GM20000 (cell line): Measurements from ENCODE around the gene TRABD.
"Not testable (repeated sequence)": the region's sequence is repeated elsewhere in the genome, so short reads cannot be mapped to it uniquely, and the experiment has no call there.

Source experiments
- DNase-seq: peaks from one replicate; pipeline ENCODE4 v3.0.0; 2012; ENCODE audit warnings: low spot score
- CTCF ChIP-seq: IDR thresholded peaks from 2 replicates; pipeline ENCODE4 v1.5.1; 2012; ENCODE audit warnings: mild to moderate bottlenecking, control low read depth; ENCODE audit errors: extremely low read depth, missing control alignments

The TRABD gene

GRCh38 chr22:50157709-50158375 lies 27.9 kb upstream of the TRABD start:
- TF ChIP-seq CTCF: no peak
- DNase-seq: no peak

DNA sequence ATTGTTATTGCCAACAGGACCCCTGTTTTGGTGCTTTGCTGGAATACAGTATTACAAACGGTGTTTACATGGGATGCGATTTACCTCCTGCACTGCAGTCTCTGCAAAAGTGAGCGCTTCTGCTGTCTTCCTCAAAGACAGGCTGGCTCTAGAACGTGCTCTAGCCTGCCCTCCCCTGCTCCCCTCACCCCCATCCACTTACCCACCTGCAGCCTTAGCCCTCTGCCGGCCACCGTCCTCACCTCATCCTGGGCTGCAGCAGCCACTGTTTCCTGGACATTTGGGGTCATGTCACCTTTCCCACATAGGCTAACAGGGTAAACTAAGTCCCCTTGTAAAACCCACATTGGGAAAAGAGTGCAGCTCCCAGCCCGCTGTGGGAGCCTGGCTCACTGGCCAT lies 24.8 kb upstream of the TRABD start:
- no peak for DNase-seq
- no peak for TF ChIP-seq CTCF

GRCh38 chr22:50161508-50162390 lies 24.0 kb upstream of the TRABD start:
- no peak for DNase-seq
- no peak for TF ChIP-seq CTCF

GRCh38 chr22:50162391-50162956 lies 23.2 kb upstream of the TRABD start:
- no peak for TF ChIP-seq CTCF
- DNase-seq: no peak

GRCh38 chr22:50165436-50166123 lies 20.1 kb upstream of the TRABD start:
- TF ChIP-seq CTCF: no peak
- no peak for DNase-seq

DNA sequence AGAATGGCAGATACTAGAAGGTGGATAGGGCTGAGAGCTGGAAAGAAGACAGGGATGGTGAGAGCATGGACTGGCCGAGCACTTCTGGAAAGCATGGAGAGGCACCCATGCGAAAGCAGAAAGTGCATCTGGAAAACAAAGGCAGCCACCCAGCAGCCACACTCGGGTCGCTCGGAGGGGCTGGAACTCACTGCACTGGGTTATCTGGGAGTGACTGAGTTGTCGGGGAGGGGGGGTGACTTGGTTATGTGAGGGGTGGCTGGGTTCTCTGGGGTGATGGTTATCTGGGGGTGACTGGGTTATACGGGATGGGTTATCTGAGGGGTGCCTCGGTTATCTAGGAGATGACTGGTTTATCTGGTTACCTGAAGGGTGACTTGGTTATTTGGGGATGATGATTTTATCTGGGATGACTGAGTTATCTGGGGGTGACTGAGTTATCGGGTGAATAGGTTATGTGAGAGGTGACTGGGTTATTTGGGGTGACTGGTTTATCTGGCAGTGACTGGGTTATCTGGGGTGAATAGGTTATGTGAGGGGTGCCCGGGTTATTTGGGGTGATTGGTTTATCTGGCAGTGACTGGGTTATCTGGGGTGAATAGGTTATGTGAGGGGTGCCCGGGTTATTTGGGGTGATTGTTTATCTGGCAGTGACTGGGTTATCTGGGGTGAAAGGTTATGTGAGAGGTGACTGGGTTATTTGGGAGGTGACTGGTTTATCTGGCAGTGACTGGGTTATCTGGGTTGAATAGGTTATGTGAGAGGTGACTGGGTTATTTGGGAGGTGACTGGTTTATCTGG lies 17.8 kb upstream of the TRABD start:
- no peak for TF ChIP-seq CTCF
- DNase-seq: no peak

- DNase-seq: not testable (repeated sequence)
Observed at GRCh38 chr22:50168490-50169180, 17.1 kb upstream of the TRABD start.
